GM23338 (cell line): ENCODE measurements around the gene PRMT9. TPM values are rescaled to one million over a fixed set of nuclear protein-coding genes. Genes with fewer than 3 reads are reported as not detected.

ENCODE experiments used
- ATAC-seq: fragments of 200-7000 bp; cut with Tn5 transposase; 3 replicates; pipeline ENCODE4 v1.9.1; 2020
- DNase-seq: peaks from one replicate; pipeline ENCODE4 v3.0.0-alpha.2; 2015; ENCODE audit warnings: low spot score
- H2AFZ ChIP-seq: fragments of 200-600 bp; sonication (generic); 2 replicates; pipeline ENCODE4 v1.8.0; 2016; ENCODE audit warnings: antibody characterized with exemption, mild to moderate bottlenecking, moderate library complexity
- H3F3A ChIP-seq: fragments of 200-600 bp; sonication (generic); replicated peaks from 2 replicates; pipeline ENCODE4 v1.8.0; 2017; ENCODE audit warnings: antibody characterized with exemption, mixed run types, low read depth
- H3K27ac ChIP-seq: fragments of 200-600 bp; sonication (generic); 2 replicates; pipeline ENCODE4 v1.6.1; 2016; ENCODE audit warnings: low read depth
- H3K27me3 ChIP-seq: fragments of 200-600 bp; sonication (generic); 2 replicates; pipeline ENCODE4 v1.8.0; 2016; ENCODE audit warnings: mild to moderate bottlenecking, mixed run types, moderate library complexity; ENCODE audit not compliant: insufficient read depth
- H3K36me3 ChIP-seq: fragments of 200-600 bp; sonication (generic); 2 replicates; pipeline ENCODE4 v1.8.0; 2016; ENCODE audit warnings: mild to moderate bottlenecking; ENCODE audit not compliant: insufficient read depth
- H3K4me1 ChIP-seq: fragments of 200-600 bp; sonication (generic); 2 replicates; pipeline ENCODE4 v1.8.0; 2016; ENCODE audit warnings: mild to moderate bottlenecking, moderate library complexity; ENCODE audit not compliant: insufficient read depth
- H3K4me2 ChIP-seq: fragments of 200-600 bp; sonication (generic); 2 replicates; pipeline ENCODE4 v1.7.1; 2017; ENCODE audit warnings: mixed run types
- H3K4me3 ChIP-seq: fragments of 200-600 bp; sonication (generic); 2 replicates; pipeline ENCODE4 v1.6.1; 2016; ENCODE audit warnings: mixed run types
- H3K79me2 ChIP-seq: fragments of 200-600 bp; sonication (generic); replicated peaks from 2 replicates; pipeline ENCODE4 v1.8.0; 2017; ENCODE audit warnings: mild to moderate bottlenecking; ENCODE audit not compliant: insufficient read depth
- H3K9me2 ChIP-seq: fragments of 200-600 bp; sonication (generic); 2 replicates; pipeline ENCODE4 v1.8.0; 2017; ENCODE audit not compliant: insufficient read depth
- H4K20me1 ChIP-seq: fragments of 200-600 bp; sonication (generic); replicated peaks from 2 replicates; pipeline ENCODE4 v1.8.0; 2017; ENCODE audit warnings: mild to moderate bottlenecking; ENCODE audit not compliant: insufficient read depth
- H3K27ac Mint-ChIP-seq: 2 replicates; pipeline ENCODE4 v1.8.0; 2020; ENCODE audit warnings: inconsistent platforms, mild to moderate bottlenecking, moderate library complexity, mixed read lengths
- H3K27me3 Mint-ChIP-seq: 3 replicates; pipeline ENCODE4 v1.8.0; 2022; ENCODE audit warnings: low read depth, mild to moderate bottlenecking, moderate library complexity, mixed read lengths, inconsistent platforms; ENCODE audit not compliant: insufficient read depth, poor library complexity
- H3K36me3 Mint-ChIP-seq: 3 replicates; pipeline ENCODE4 v1.8.0; 2021; ENCODE audit warnings: low read depth, mild to moderate bottlenecking, inconsistent platforms, moderate library complexity, mixed read lengths
- H3K4me1 Mint-ChIP-seq: 3 replicates; pipeline ENCODE4 v1.8.0; 2020; ENCODE audit warnings: mild to moderate bottlenecking, inconsistent platforms, mixed read lengths
- H3K4me3 Mint-ChIP-seq: 3 replicates; pipeline ENCODE4 v1.8.0; 2021; ENCODE audit warnings: moderate library complexity, mild to moderate bottlenecking, inconsistent platforms, mixed read lengths
- H3K9me3 Mint-ChIP-seq: 3 replicates; pipeline ENCODE4 v1.8.0; 2020; ENCODE audit warnings: moderate library complexity, mild to moderate bottlenecking, inconsistent platforms, mixed read lengths
- CREB1 ChIP-seq: fragments of 250-450 bp; sonication (Bioruptor Pico); IDR thresholded peaks from 2 replicates; pipeline ENCODE4 v1.5.0; 2020; ENCODE audit warnings: low read depth, mild to moderate bottlenecking, moderate library complexity
- EZH2 ChIP-seq: fragments of 200-600 bp; sonication (generic); IDR thresholded peaks from one replicate; pipeline ENCODE4 v1.8.0; 2017; ENCODE audit warnings: antibody characterized with exemption, mild to moderate bottlenecking, low read depth; ENCODE audit not compliant: unreplicated experiment
- EZH2phosphoT487 ChIP-seq: fragments of 200-600 bp; sonication (generic); IDR thresholded peaks from one replicate; pipeline ENCODE4 v1.8.1; 2018; ENCODE audit warnings: antibody characterized with exemption; ENCODE audit not compliant: unreplicated experiment
- JUNB ChIP-seq: IDR thresholded peaks from one replicate; pipeline ENCODE4 v1.6.1; 2016; ENCODE audit warnings: antibody characterized with exemption; ENCODE audit not compliant: unreplicated experiment
- NANOG ChIP-seq: IDR thresholded peaks from 2 replicates; pipeline ENCODE4 v1.6.1; 2016; ENCODE audit warnings: antibody characterized with exemption, borderline replicate concordance
- POLR2AphosphoS5 ChIP-seq: IDR thresholded peaks from 2 replicates; pipeline ENCODE4 v1.6.1; 2016; ENCODE audit warnings: antibody characterized with exemption, low read depth
- REST ChIP-seq: IDR thresholded peaks from one replicate; pipeline ENCODE4 v1.6.1; 2018; ENCODE audit warnings: antibody characterized with exemption; ENCODE audit not compliant: unreplicated experiment
- STAT1 ChIP-seq: IDR thresholded peaks from one replicate; pipeline ENCODE4 v1.6.1; 2016; ENCODE audit warnings: antibody characterized with exemption; ENCODE audit not compliant: unreplicated experiment
- ZNF114 ChIP-seq: fragments of 250-450 bp; sonication (Bioruptor Pico); IDR thresholded peaks from 2 replicates; pipeline ENCODE4 v1.5.0; 2020; ENCODE audit warnings: mild to moderate bottlenecking, moderate library complexity
- ZNF331 ChIP-seq: fragments of 250-450 bp; sonication (Bioruptor Pico); IDR thresholded peaks from 2 replicates; pipeline ENCODE4 v1.5.0; 2020; ENCODE audit warnings: low read depth, mild to moderate bottlenecking, moderate library complexity
- polyA plus RNA-seq: library from polyadenylated mRNA; unstranded; fragments of >200 nt; fragmentation: Nextera tagmentation; extraction: Ambion mirVana; gene quantifications from 2 replicates; pipeline ENCODE4 v1.2.1, GENCODE V29; 2016
- total RNA-seq: library from RNA; depleted of rRNA; stranded (reverse); fragments of >200 nt; shearing (Covaris generic); gene quantifications from 2 replicates; pipeline ENCODE4 v1.2.3, GENCODE V29; 2014
- TF ChIP-seq, protein P1 (sequence below): fragments of 250-450 bp; sonication (Bioruptor Pico); IDR thresholded peaks from 2 replicates; pipeline ENCODE4 v1.5.0; 2020; ENCODE audit warnings: mild to moderate bottlenecking, moderate library complexity
- TF ChIP-seq, protein P2 (sequence below), 2 experiments: fragments of 200-600 bp in 1 of 2; sonication (generic) in 1 of 2; conservative IDR thresholded peaks; 2 replicates each; pipeline versions ENCODE4 v1.5.1 to v1.6.1; 2016 to 2017; ENCODE audit warnings: antibody characterized with exemption in 2 of 2, low read depth in 2 of 2, mild to moderate bottlenecking in 2 of 2, moderate library complexity in 1 of 2
- TF ChIP-seq, protein P3 (sequence below): IDR thresholded peaks from 2 replicates; pipeline ENCODE4 v1.6.1; 2016; ENCODE audit warnings: antibody characterized with exemption

Gene PRMT9
- total and polyA plus RNA-seq, 2 experiments from 2014 or later, result 7.6 to 11.2 TPM

GRCh38 chr4:147691820-147692219, 7.9 kb upstream of the PRMT9 start:
- Histone ChIP-seq H3K4me3 (no peak overlapping the region), H3K27me3 (no peaks in the 10 kb centered on the region), H3K36me3 (no peaks in the 10 kb centered on the region), H3K4me1 (no peaks in the 10 kb centered on the region), H2AFZ (peak overlapping the region; percentile 7; the same call in 1 of the 2 replicates), H3F3A (no peaks in the 10 kb centered on the region), H3K9me2 (peaks cover 5% of the 10 kb centered on the region; the same call in 1 of the 2 replicates), H4K20me1 (no peaks in the 10 kb centered on the region), H3K27ac (no peak overlapping the region), H3K79me2 (no peaks in the 10 kb centered on the region), H3K4me2 (no peak overlapping the region)
- Mint-ChIP-seq H3K9me3 (no peaks in the 10 kb centered on the region), H3K27ac (no peak overlapping the region), H3K4me3 (no peak overlapping the region), H3K27me3 (peaks cover 2% of the 10 kb centered on the region), H3K4me1 (no peaks in the 10 kb centered on the region), H3K36me3 (no peaks in the 10 kb centered on the region)
- no peak for ATAC-seq
- TF ChIP-seq JUNB, result no peak
- TF ChIP-seq REST, result no peak
- TF ChIP-seq, protein P1, sequence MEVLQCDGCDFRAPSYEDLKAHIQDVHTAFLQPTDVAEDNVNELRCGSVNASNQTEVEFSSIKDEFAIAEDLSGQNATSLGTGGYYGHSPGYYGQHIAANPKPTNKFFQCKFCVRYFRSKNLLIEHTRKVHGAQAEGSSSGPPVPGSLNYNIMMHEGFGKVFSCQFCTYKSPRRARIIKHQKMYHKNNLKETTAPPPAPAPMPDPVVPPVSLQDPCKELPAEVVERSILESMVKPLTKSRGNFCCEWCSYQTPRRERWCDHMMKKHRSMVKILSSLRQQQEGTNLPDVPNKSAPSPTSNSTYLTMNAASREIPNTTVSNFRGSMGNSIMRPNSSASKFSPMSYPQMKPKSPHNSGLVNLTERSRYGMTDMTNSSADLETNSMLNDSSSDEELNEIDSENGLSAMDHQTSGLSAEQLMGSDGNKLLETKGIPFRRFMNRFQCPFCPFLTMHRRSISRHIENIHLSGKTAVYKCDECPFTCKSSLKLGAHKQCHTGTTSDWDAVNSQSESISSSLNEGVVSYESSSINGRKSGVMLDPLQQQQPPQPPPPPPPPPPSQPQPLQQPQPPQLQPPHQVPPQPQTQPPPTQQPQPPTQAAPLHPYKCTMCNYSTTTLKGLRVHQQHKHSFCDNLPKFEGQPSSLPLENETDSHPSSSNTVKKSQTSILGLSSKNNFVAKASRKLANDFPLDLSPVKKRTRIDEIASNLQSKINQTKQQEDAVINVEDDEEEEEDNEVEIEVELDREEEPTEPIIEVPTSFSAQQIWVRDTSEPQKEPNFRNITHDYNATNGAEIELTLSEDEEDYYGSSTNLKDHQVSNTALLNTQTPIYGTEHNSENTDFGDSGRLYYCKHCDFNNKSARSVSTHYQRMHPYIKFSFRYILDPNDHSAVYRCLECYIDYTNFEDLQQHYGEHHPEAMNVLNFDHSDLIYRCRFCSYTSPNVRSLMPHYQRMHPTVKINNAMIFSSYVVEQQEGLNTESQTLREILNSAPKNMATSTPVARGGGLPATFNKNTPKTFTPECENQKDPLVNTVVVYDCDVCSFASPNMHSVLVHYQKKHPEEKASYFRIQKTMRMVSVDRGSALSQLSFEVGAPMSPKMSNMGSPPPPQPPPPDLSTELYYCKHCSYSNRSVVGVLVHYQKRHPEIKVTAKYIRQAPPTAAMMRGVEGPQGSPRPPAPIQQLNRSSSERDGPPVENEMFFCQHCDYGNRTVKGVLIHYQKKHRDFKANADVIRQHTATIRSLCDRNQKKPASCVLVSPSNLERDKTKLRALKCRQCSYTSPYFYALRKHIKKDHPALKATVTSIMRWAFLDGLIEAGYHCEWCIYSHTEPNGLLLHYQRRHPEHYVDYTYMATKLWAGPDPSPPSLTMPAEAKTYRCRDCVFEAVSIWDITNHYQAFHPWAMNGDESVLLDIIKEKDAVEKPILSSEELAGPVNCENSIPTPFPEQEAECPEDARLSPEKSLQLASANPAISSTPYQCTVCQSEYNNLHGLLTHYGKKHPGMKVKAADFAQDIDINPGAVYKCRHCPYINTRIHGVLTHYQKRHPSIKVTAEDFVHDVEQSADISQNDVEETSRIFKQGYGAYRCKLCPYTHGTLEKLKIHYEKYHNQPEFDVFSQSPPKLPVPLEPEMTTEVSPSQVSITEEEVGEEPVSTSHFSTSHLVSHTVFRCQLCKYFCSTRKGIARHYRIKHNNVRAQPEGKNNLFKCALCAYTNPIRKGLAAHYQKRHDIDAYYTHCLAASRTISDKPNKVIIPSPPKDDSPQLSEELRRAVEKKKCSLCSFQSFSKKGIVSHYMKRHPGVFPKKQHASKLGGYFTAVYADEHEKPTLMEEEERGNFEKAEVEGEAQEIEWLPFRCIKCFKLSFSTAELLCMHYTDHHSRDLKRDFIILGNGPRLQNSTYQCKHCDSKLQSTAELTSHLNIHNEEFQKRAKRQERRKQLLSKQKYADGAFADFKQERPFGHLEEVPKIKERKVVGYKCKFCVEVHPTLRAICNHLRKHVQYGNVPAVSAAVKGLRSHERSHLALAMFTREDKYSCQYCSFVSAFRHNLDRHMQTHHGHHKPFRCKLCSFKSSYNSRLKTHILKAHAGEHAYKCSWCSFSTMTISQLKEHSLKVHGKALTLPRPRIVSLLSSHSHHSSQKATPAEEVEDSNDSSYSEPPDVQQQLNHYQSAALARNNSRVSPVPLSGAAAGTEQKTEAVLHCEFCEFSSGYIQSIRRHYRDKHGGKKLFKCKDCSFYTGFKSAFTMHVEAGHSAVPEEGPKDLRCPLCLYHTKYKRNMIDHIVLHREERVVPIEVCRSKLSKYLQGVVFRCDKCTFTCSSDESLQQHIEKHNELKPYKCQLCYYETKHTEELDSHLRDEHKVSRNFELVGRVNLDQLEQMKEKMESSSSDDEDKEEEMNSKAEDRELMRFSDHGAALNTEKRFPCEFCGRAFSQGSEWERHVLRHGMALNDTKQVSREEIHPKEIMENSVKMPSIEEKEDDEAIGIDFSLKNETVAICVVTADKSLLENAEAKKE (CRISPR knock-in tag), result no peak
- TF ChIP-seq, protein P2, sequence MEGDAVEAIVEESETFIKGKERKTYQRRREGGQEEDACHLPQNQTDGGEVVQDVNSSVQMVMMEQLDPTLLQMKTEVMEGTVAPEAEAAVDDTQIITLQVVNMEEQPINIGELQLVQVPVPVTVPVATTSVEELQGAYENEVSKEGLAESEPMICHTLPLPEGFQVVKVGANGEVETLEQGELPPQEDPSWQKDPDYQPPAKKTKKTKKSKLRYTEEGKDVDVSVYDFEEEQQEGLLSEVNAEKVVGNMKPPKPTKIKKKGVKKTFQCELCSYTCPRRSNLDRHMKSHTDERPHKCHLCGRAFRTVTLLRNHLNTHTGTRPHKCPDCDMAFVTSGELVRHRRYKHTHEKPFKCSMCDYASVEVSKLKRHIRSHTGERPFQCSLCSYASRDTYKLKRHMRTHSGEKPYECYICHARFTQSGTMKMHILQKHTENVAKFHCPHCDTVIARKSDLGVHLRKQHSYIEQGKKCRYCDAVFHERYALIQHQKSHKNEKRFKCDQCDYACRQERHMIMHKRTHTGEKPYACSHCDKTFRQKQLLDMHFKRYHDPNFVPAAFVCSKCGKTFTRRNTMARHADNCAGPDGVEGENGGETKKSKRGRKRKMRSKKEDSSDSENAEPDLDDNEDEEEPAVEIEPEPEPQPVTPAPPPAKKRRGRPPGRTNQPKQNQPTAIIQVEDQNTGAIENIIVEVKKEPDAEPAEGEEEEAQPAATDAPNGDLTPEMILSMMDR (conservative IDR thresholded peaks at IDR 0.05; ENCODE audit: low read depth in 2 of 2), result no peak
- no peak for TF ChIP-seq EZH2phosphoT487
- TF ChIP-seq, protein P3, sequence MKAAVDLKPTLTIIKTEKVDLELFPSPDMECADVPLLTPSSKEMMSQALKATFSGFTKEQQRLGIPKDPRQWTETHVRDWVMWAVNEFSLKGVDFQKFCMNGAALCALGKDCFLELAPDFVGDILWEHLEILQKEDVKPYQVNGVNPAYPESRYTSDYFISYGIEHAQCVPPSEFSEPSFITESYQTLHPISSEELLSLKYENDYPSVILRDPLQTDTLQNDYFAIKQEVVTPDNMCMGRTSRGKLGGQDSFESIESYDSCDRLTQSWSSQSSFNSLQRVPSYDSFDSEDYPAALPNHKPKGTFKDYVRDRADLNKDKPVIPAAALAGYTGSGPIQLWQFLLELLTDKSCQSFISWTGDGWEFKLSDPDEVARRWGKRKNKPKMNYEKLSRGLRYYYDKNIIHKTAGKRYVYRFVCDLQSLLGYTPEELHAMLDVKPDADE, result no peak
- no peak for TF ChIP-seq ZNF114 (CRISPR knock-in tag)
- TF ChIP-seq NANOG, result no peak
- TF ChIP-seq ZNF331 (CRISPR knock-in tag), result no peak
- TF ChIP-seq POLR2AphosphoS5, result no peak
- TF ChIP-seq CREB1 (CRISPR knock-in tag), result no peak
- no peak for TF ChIP-seq EZH2
- no peak for TF ChIP-seq STAT1
- no peak for DNase-seq
